Measurements from ENCODE around the gene SAP30BP. TPM values are rescaled to one million over a fixed set of nuclear protein-coding genes. Genes with fewer than 3 reads are reported as not detected.
A peak's percentile ranks its signal among the peaks of the same experiment; 100 is the strongest.

Gene SAP30BP
- total and polyA plus RNA-seq, 2 experiments from 2014 or later, result 44.9 to 97.9 TPM

DNA sequence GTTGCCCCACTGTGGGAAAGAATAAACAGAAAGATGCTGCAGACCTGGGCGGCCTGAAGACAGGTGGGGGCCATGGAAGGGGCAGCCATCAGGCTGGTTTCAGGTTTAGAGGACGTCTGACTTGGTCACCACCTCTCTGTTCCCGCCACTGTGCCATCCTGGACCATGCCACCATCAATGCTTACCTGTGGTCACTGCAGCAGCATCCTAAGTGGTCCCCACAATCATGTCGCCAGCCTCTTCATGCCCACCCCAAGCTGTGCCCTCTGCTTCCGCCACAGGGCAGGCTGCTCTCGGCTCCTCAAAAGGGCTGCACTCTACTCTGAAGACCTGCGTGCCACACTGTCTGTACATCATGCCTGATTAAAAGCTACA, 23.5 kb upstream of the SAP30BP start:
- Histone ChIP-seq H3K4me1 (ENCODE audit: insufficient read depth) (peaks cover 16% of the 10 kb centered on the region), H3F3A (replicated peaks; ENCODE audit: low read depth) (no peaks in the 10 kb centered on the region), H3K4me2 (peak overlapping the region; percentile 66; the same call in 1 of the 2 replicates), H3K36me3 (ENCODE audit: insufficient read depth) (no peaks in the 10 kb centered on the region; the same call in 1 of the 2 replicates), H3K9me2 (ENCODE audit: insufficient read depth) (0 out of 2 replicates have a peak, but pooled peaks cover 3% of the 10 kb centered on the region), H3K27ac (ENCODE audit: low read depth) (peak overlapping the region; percentile 94), H2AFZ (no peak overlapping the region), H4K20me1 (replicated peaks; ENCODE audit: insufficient read depth) (no peaks in the 10 kb centered on the region; the same call in 1 of the 2 replicates), H3K4me3 (no peak overlapping the region), H3K79me2 (replicated peaks; ENCODE audit: insufficient read depth) (no peaks in the 10 kb centered on the region), H3K27me3 (ENCODE audit: insufficient read depth) (no peaks in the 10 kb centered on the region)
- H3K27me3 Mint-ChIP-seq (ENCODE audit: insufficient read depth, low read depth, poor library complexity), result peaks cover 5% of the 10 kb centered on the region
- no peak for DNase-seq (ENCODE audit: low spot score)
- peak overlapping the region; percentile 82 for H3K27ac Mint-ChIP-seq
- no peak for ATAC-seq
- TF ChIP-seq ZNF331 (CRISPR knock-in tag; IDR thresholded peaks at IDR 0.05; ENCODE audit: low read depth), result no peak
- TF ChIP-seq EZH2 (IDR thresholded peaks at IDR 0.05; ENCODE audit: low read depth, unreplicated experiment), result no peak
- TF ChIP-seq ZNF114 (CRISPR knock-in tag; IDR thresholded peaks at IDR 0.05), result no peak
- TF ChIP-seq POLR2AphosphoS5 (IDR thresholded peaks at IDR 0.05; ENCODE audit: low read depth), result no peak
- TF ChIP-seq EZH2phosphoT487 (IDR thresholded peaks at IDR 0.05; ENCODE audit: unreplicated experiment), result no peak
- H3K36me3 Mint-ChIP-seq (ENCODE audit: low read depth), result peaks cover 6% of the 10 kb centered on the region; the same call in 1 of the 3 replicates
- no peak overlapping the region for H3K4me3 Mint-ChIP-seq
- no peaks in the 10 kb centered on the region for H3K9me3 Mint-ChIP-seq
- peaks cover 17% of the 10 kb centered on the region for H3K4me1 Mint-ChIP-seq

DNA sequence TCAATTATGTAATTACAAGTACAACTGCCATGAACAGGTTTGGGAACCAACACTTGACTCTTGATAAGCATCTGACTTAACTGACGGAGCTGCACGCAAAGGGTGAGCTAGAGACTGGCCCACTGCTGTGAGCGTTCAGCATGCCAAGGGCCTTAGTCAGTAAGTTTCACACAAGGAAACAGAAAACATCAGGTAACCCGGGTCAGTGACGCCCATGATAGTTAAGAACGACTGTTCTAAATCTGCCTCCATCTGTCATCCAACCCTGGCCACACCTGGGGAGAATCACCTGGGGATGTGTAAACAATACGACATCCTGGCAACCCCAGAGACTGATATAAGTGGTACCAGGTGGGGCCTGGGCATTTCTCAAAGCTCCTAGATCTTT, 21.6 kb upstream of the SAP30BP start:
- H3K9me2 ChIP-seq (ENCODE audit: insufficient read depth), result 0 out of 2 replicates have a peak, but pooled peaks cover 3% of the 10 kb centered on the region
- TF ChIP-seq ZNF114 (CRISPR knock-in tag; IDR thresholded peaks at IDR 0.05), result no peak
- TF ChIP-seq, protein P1, sequence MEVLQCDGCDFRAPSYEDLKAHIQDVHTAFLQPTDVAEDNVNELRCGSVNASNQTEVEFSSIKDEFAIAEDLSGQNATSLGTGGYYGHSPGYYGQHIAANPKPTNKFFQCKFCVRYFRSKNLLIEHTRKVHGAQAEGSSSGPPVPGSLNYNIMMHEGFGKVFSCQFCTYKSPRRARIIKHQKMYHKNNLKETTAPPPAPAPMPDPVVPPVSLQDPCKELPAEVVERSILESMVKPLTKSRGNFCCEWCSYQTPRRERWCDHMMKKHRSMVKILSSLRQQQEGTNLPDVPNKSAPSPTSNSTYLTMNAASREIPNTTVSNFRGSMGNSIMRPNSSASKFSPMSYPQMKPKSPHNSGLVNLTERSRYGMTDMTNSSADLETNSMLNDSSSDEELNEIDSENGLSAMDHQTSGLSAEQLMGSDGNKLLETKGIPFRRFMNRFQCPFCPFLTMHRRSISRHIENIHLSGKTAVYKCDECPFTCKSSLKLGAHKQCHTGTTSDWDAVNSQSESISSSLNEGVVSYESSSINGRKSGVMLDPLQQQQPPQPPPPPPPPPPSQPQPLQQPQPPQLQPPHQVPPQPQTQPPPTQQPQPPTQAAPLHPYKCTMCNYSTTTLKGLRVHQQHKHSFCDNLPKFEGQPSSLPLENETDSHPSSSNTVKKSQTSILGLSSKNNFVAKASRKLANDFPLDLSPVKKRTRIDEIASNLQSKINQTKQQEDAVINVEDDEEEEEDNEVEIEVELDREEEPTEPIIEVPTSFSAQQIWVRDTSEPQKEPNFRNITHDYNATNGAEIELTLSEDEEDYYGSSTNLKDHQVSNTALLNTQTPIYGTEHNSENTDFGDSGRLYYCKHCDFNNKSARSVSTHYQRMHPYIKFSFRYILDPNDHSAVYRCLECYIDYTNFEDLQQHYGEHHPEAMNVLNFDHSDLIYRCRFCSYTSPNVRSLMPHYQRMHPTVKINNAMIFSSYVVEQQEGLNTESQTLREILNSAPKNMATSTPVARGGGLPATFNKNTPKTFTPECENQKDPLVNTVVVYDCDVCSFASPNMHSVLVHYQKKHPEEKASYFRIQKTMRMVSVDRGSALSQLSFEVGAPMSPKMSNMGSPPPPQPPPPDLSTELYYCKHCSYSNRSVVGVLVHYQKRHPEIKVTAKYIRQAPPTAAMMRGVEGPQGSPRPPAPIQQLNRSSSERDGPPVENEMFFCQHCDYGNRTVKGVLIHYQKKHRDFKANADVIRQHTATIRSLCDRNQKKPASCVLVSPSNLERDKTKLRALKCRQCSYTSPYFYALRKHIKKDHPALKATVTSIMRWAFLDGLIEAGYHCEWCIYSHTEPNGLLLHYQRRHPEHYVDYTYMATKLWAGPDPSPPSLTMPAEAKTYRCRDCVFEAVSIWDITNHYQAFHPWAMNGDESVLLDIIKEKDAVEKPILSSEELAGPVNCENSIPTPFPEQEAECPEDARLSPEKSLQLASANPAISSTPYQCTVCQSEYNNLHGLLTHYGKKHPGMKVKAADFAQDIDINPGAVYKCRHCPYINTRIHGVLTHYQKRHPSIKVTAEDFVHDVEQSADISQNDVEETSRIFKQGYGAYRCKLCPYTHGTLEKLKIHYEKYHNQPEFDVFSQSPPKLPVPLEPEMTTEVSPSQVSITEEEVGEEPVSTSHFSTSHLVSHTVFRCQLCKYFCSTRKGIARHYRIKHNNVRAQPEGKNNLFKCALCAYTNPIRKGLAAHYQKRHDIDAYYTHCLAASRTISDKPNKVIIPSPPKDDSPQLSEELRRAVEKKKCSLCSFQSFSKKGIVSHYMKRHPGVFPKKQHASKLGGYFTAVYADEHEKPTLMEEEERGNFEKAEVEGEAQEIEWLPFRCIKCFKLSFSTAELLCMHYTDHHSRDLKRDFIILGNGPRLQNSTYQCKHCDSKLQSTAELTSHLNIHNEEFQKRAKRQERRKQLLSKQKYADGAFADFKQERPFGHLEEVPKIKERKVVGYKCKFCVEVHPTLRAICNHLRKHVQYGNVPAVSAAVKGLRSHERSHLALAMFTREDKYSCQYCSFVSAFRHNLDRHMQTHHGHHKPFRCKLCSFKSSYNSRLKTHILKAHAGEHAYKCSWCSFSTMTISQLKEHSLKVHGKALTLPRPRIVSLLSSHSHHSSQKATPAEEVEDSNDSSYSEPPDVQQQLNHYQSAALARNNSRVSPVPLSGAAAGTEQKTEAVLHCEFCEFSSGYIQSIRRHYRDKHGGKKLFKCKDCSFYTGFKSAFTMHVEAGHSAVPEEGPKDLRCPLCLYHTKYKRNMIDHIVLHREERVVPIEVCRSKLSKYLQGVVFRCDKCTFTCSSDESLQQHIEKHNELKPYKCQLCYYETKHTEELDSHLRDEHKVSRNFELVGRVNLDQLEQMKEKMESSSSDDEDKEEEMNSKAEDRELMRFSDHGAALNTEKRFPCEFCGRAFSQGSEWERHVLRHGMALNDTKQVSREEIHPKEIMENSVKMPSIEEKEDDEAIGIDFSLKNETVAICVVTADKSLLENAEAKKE (CRISPR knock-in tag; IDR thresholded peaks at IDR 0.05), result no peak
- no peak for TF ChIP-seq POLR2AphosphoS5 (IDR thresholded peaks at IDR 0.05; ENCODE audit: low read depth)
- TF ChIP-seq STAT1 (IDR thresholded peaks at IDR 0.05; ENCODE audit: unreplicated experiment), result no peak
- no peak for TF ChIP-seq NANOG (IDR thresholded peaks at IDR 0.05; ENCODE audit: borderline replicate concordance)
- TF ChIP-seq, protein P2, sequence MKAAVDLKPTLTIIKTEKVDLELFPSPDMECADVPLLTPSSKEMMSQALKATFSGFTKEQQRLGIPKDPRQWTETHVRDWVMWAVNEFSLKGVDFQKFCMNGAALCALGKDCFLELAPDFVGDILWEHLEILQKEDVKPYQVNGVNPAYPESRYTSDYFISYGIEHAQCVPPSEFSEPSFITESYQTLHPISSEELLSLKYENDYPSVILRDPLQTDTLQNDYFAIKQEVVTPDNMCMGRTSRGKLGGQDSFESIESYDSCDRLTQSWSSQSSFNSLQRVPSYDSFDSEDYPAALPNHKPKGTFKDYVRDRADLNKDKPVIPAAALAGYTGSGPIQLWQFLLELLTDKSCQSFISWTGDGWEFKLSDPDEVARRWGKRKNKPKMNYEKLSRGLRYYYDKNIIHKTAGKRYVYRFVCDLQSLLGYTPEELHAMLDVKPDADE (IDR thresholded peaks at IDR 0.05), result no peak
- no peak for TF ChIP-seq CREB1 (CRISPR knock-in tag; IDR thresholded peaks at IDR 0.05; ENCODE audit: low read depth)
- TF ChIP-seq EZH2phosphoT487 (IDR thresholded peaks at IDR 0.05; ENCODE audit: unreplicated experiment), result no peak
- TF ChIP-seq JUNB (IDR thresholded peaks at IDR 0.05; ENCODE audit: unreplicated experiment), result no peak
- TF ChIP-seq, protein P3, sequence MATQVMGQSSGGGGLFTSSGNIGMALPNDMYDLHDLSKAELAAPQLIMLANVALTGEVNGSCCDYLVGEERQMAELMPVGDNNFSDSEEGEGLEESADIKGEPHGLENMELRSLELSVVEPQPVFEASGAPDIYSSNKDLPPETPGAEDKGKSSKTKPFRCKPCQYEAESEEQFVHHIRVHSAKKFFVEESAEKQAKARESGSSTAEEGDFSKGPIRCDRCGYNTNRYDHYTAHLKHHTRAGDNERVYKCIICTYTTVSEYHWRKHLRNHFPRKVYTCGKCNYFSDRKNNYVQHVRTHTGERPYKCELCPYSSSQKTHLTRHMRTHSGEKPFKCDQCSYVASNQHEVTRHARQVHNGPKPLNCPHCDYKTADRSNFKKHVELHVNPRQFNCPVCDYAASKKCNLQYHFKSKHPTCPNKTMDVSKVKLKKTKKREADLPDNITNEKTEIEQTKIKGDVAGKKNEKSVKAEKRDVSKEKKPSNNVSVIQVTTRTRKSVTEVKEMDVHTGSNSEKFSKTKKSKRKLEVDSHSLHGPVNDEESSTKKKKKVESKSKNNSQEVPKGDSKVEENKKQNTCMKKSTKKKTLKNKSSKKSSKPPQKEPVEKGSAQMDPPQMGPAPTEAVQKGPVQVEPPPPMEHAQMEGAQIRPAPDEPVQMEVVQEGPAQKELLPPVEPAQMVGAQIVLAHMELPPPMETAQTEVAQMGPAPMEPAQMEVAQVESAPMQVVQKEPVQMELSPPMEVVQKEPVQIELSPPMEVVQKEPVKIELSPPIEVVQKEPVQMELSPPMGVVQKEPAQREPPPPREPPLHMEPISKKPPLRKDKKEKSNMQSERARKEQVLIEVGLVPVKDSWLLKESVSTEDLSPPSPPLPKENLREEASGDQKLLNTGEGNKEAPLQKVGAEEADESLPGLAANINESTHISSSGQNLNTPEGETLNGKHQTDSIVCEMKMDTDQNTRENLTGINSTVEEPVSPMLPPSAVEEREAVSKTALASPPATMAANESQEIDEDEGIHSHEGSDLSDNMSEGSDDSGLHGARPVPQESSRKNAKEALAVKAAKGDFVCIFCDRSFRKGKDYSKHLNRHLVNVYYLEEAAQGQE (IDR thresholded peaks at IDR 0.05; ENCODE audit: unreplicated experiment), result no peak

More for the DNA sequence above, 21.6 kb upstream of the SAP30BP start:
- no peak overlapping the region for H3K4me2 ChIP-seq
- H3K27me3 Mint-ChIP-seq (ENCODE audit: insufficient read depth, low read depth, poor library complexity), result peaks cover 5% of the 10 kb centered on the region
- peaks cover 16% of the 10 kb centered on the region for H3K4me1 ChIP-seq (ENCODE audit: insufficient read depth)
- peaks cover 17% of the 10 kb centered on the region for H3K4me1 Mint-ChIP-seq
- no peaks in the 10 kb centered on the region for H3K79me2 ChIP-seq (replicated peaks; ENCODE audit: insufficient read depth)
- no peaks in the 10 kb centered on the region for H3F3A ChIP-seq (replicated peaks; ENCODE audit: low read depth)
- no peaks in the 10 kb centered on the region; the same call in 1 of the 2 replicates for H3K36me3 ChIP-seq (ENCODE audit: insufficient read depth)
- no peak for ATAC-seq
- H2AFZ ChIP-seq, result no peak overlapping the region
- peaks cover 19% of the 10 kb centered on the region for H3K36me3 Mint-ChIP-seq (ENCODE audit: low read depth)
- H3K27ac Mint-ChIP-seq, result peak overlapping the region; percentile 8; the same call in 1 of the 2 replicates
- H3K4me3 ChIP-seq, result no peak overlapping the region
- no peaks in the 10 kb centered on the region for H3K27me3 ChIP-seq (ENCODE audit: insufficient read depth)
- H4K20me1 ChIP-seq (replicated peaks; ENCODE audit: insufficient read depth), result no peaks in the 10 kb centered on the region; the same call in 1 of the 2 replicates
- H3K4me3 Mint-ChIP-seq, result no peak overlapping the region
- H3K27ac ChIP-seq (ENCODE audit: low read depth), result peak overlapping the region; percentile 70; the same call in 1 of the 2 replicates
- no peaks in the 10 kb centered on the region for H3K9me3 Mint-ChIP-seq
- no peak for DNase-seq (ENCODE audit: low spot score)

All from GM23338 (cell line).